ENCODE results near the gene CENATAC.

CENATAC gene

GRCh38 chr11:119023741-119024140 is 25.8 kb downstream of the CENATAC start:
- no peak overlapping the region for H3K4me3 ChIP-seq (ENCODE audit: low read depth in 1 of 2, low read length in 2 of 2)
- H3K27me3 ChIP-seq (ENCODE audit: insufficient read depth, low read length, poor library complexity), result no peaks in the 10 kb centered on the region
- H3K9me3 ChIP-seq (ENCODE audit: insufficient read depth, low read length, severe bottlenecking), result no peaks in the 10 kb centered on the region
- no peak overlapping the region for H3K4me2 ChIP-seq (ENCODE audit: insufficient read depth, low read length)
- peaks cover 18% of the 10 kb centered on the region for H3K4me1 ChIP-seq (ENCODE audit: insufficient read depth, low read length)
- peaks cover 56% of the 10 kb centered on the region for H3K36me3 ChIP-seq (ENCODE audit: insufficient read depth, low read length)
- H4K20me1 ChIP-seq (ENCODE audit: insufficient read depth, low read length), result peaks cover 8% of the 10 kb centered on the region; the same call in 1 of the 2 replicates
- H3K27ac ChIP-seq (ENCODE audit: low read length), result no peak overlapping the region
- H3K79me2 ChIP-seq (ENCODE audit: insufficient read depth, low read length), result peaks cover 31% of the 10 kb centered on the region
- no peak overlapping the region for H3K9ac ChIP-seq (ENCODE audit: low read depth, low read length)
- H2AFZ ChIP-seq (ENCODE audit: low read depth, low read length), result no peak overlapping the region
- ATAC-seq (ENCODE audit: insufficient read depth, low read depth) (no peak), DNase-seq (no peak)
- no peak for TF ChIP-seq EZH2 (IDR thresholded peaks at IDR 0.05; ENCODE audit: borderline replicate concordance, low read depth, low read length, severe bottlenecking)
- TF ChIP-seq, protein P1, sequence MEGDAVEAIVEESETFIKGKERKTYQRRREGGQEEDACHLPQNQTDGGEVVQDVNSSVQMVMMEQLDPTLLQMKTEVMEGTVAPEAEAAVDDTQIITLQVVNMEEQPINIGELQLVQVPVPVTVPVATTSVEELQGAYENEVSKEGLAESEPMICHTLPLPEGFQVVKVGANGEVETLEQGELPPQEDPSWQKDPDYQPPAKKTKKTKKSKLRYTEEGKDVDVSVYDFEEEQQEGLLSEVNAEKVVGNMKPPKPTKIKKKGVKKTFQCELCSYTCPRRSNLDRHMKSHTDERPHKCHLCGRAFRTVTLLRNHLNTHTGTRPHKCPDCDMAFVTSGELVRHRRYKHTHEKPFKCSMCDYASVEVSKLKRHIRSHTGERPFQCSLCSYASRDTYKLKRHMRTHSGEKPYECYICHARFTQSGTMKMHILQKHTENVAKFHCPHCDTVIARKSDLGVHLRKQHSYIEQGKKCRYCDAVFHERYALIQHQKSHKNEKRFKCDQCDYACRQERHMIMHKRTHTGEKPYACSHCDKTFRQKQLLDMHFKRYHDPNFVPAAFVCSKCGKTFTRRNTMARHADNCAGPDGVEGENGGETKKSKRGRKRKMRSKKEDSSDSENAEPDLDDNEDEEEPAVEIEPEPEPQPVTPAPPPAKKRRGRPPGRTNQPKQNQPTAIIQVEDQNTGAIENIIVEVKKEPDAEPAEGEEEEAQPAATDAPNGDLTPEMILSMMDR (IDR thresholded peaks at IDR 0.05; ENCODE audit: borderline replicate concordance, extremely low read depth, low read length, poor library complexity, severe bottlenecking), result no peak

DNA sequence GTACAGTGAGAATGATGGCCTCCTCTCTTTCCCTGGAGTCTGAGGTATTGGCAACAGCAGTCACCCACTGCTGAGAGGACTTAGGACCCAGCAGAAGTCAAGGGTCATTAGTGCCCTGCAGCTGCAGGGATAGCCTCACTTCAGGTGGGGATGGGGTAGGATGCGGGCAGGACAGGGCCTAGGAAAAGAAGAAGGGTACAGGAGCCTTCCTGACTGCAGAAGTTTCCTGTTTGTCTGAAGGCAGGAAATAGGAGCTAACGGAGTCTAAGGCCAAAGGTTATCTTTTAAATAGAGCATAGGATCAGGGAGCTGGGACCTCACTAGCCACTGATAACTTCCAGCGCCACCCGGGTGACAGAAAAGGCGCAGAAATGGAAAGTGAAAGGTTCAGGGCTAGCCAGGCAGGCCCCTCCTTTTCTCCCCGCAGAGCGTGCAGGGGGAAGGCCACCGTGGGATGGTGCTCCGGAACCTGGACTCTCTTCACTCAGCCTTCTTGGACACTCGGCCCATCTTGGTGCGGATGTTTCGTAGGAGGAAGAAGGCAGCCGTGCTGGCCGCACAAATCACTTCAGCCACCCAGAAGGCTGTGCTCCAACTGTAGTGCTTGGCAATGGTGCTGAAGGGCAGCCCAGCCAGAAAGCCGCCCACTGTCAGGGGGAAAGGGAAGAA is 26.6 kb downstream of the CENATAC start:
- no peak overlapping the region for H3K4me2 ChIP-seq (ENCODE audit: insufficient read depth, low read length)
- peaks cover 14% of the 10 kb centered on the region for H3K4me1 ChIP-seq (ENCODE audit: insufficient read depth, low read length)
- H2AFZ ChIP-seq (ENCODE audit: low read depth, low read length), result no peak overlapping the region
- H3K79me2 ChIP-seq (ENCODE audit: insufficient read depth, low read length), result peaks cover 23% of the 10 kb centered on the region
- H3K9ac ChIP-seq (ENCODE audit: low read depth, low read length), result no peak overlapping the region
- DNase-seq, result no peak
- no peak overlapping the region for H3K27ac ChIP-seq (ENCODE audit: low read length)
- TF ChIP-seq, protein P1 (IDR thresholded peaks at IDR 0.05; ENCODE audit: borderline replicate concordance, extremely low read depth, low read length, poor library complexity, severe bottlenecking), result no peak
- no peak for TF ChIP-seq EZH2 (IDR thresholded peaks at IDR 0.05; ENCODE audit: borderline replicate concordance, low read depth, low read length, severe bottlenecking)
- no peaks in the 10 kb centered on the region for H3K27me3 ChIP-seq (ENCODE audit: insufficient read depth, low read length, poor library complexity)
- H3K36me3 ChIP-seq (ENCODE audit: insufficient read depth, low read length), result peaks cover 51% of the 10 kb centered on the region
- H3K4me3 ChIP-seq (ENCODE audit: low read depth in 1 of 2, low read length in 2 of 2), result no peak overlapping the region
- H3K9me3 ChIP-seq (ENCODE audit: insufficient read depth, low read length, severe bottlenecking), result no peaks in the 10 kb centered on the region
- no peak for ATAC-seq (ENCODE audit: insufficient read depth, low read depth)
- peaks cover 5% of the 10 kb centered on the region; the same call in 1 of the 2 replicates for H4K20me1 ChIP-seq (ENCODE audit: insufficient read depth, low read length)

GRCh38 chr11:119025099-119025473 is 27.1 kb downstream of the CENATAC start:
- H3K79me2 ChIP-seq (ENCODE audit: insufficient read depth, low read length), result peaks cover 18% of the 10 kb centered on the region
- H3K9me3 ChIP-seq (ENCODE audit: insufficient read depth, low read length, severe bottlenecking), result no peaks in the 10 kb centered on the region
- peaks cover 47% of the 10 kb centered on the region for H3K36me3 ChIP-seq (ENCODE audit: insufficient read depth, low read length)
- no peak for TF ChIP-seq EZH2 (IDR thresholded peaks at IDR 0.05; ENCODE audit: borderline replicate concordance, low read depth, low read length, severe bottlenecking)
- TF ChIP-seq, protein P1 (IDR thresholded peaks at IDR 0.05; ENCODE audit: borderline replicate concordance, extremely low read depth, low read length, poor library complexity, severe bottlenecking), result no peak
- H2AFZ ChIP-seq (ENCODE audit: low read depth, low read length), result no peak overlapping the region
- H3K4me1 ChIP-seq (ENCODE audit: insufficient read depth, low read length), result peaks cover 9% of the 10 kb centered on the region
- H3K27me3 ChIP-seq (ENCODE audit: insufficient read depth, low read length, poor library complexity), result no peaks in the 10 kb centered on the region
- H3K4me3 ChIP-seq (ENCODE audit: low read depth in 1 of 2, low read length in 2 of 2), result no peak overlapping the region
- H3K27ac ChIP-seq (ENCODE audit: low read length), result no peak overlapping the region
- DNase-seq (no peak), ATAC-seq (ENCODE audit: insufficient read depth, low read depth) (no peak)
- no peak overlapping the region for H3K9ac ChIP-seq (ENCODE audit: low read depth, low read length)
- H3K4me2 ChIP-seq (ENCODE audit: insufficient read depth, low read length), result no peak overlapping the region
- H4K20me1 ChIP-seq (ENCODE audit: insufficient read depth, low read length), result peaks cover 1% of the 10 kb centered on the region; the same call in 1 of the 2 replicates
